ENCODE data around the gene ORMDL3. TPM values are rescaled to one million over a fixed set of nuclear protein-coding genes. Genes with fewer than 3 reads are reported as not detected.

ORMDL3 gene
- total RNA-seq, 1 donor from 2014 or later: 26.6 TPM

- DNase-seq (ENCODE audit: low read depth): no peak
- H3K4me3 ChIP-seq (ENCODE audit: low read depth, low read length): no peak overlapping the region
- no peak for TF ChIP-seq CTCF (IDR thresholded peaks at IDR 0.05; ENCODE audit: insufficient read depth, low read length, severe bottlenecking)
- peaks cover 4% of the 10 kb centered on the region for H3K27me3 ChIP-seq (ENCODE audit: control insufficient read depth, insufficient read depth, low read length)
- H3K36me3 ChIP-seq (ENCODE audit: control insufficient read depth, insufficient read depth, low read length): no peaks in the 10 kb centered on the region
- no peak for FAIRE-seq
Observed at GRCh38 chr17:39872751-39873150, 54.6 kb downstream of the ORMDL3 start.

- H3K4me3 ChIP-seq (ENCODE audit: low read depth, low read length): no peak overlapping the region
- DNase-seq (ENCODE audit: low read depth) (no peak), FAIRE-seq (no peak)
- TF ChIP-seq CTCF (IDR thresholded peaks at IDR 0.05; ENCODE audit: insufficient read depth, low read length, severe bottlenecking): no peak
- H3K27me3 ChIP-seq (ENCODE audit: control insufficient read depth, insufficient read depth, low read length): peaks cover 7% of the 10 kb centered on the region
- H3K36me3 ChIP-seq (ENCODE audit: control insufficient read depth, insufficient read depth, low read length): no peaks in the 10 kb centered on the region
Observed at GRCh38 chr17:39871801-39872200, 55.6 kb downstream of the ORMDL3 start.

Other genes with a start within 250 kb of the ORMDL3 start
- 10.8 TPM in 2 replicates for gene PGAP3, start 239.5 kb downstream of the ORMDL3 start, total RNA-seq
- 32.1 and 62.3 TPM in 2 replicates for gene ERBB2, start 227.5 kb downstream of the ORMDL3 start, total RNA-seq
- 26.6 and 34.1 TPM in 2 replicates for gene MIEN1, start 197.1 kb downstream of the ORMDL3 start, total RNA-seq
- 9.0 and 14.0 TPM in 2 replicates for gene GRB7, start 189.7 kb downstream of the ORMDL3 start, total RNA-seq
- under 0.01 TPM in 1 of 2 replicates, not detected in the other for gene IKZF3, start 63.3 kb downstream of the ORMDL3 start, total RNA-seq
- not detected in 2 replicates for gene ZPBP2, start 59.4 kb downstream of the ORMDL3 start, total RNA-seq
- gene GSDMB, start 9.0 kb downstream of the ORMDL3 start, total RNA-seq: 5.8 and 6.1 TPM in 2 replicates
- gene LRRC3C, start 131 bp upstream of the ORMDL3 start, total RNA-seq: not detected in 2 replicates
- 0.26 and 0.38 TPM in 2 replicates for gene GSDMA, start 35.4 kb upstream of the ORMDL3 start, total RNA-seq
- gene PSMD3, start 53.2 kb upstream of the ORMDL3 start, total RNA-seq: 79.8 and 83.1 TPM in 2 replicates
- under 0.01 TPM in 1 of 2 replicates, not detected in the other for gene CSF3, start 87.8 kb upstream of the ORMDL3 start, total RNA-seq
- 23.0 and 25.0 TPM in 2 replicates for gene MED24, start 126.8 kb upstream of the ORMDL3 start, total RNA-seq
- gene THRA, start 135.4 kb upstream of the ORMDL3 start, total RNA-seq: 4.2 and 5.8 TPM in 2 replicates
- gene NR1D1, start 173.0 kb upstream of the ORMDL3 start, total RNA-seq: 0.51 and 0.79 TPM in 2 replicates
- gene MSL1, start 194.4 kb upstream of the ORMDL3 start, total RNA-seq: 27.1 and 32.5 TPM in 2 replicates
- gene CASC3, start 212.9 kb upstream of the ORMDL3 start, total RNA-seq: 14.7 and 15.3 TPM in 2 replicates
- 11.1 and 30.0 TPM in 2 replicates for gene RAPGEFL1, start 249.9 kb upstream of the ORMDL3 start, total RNA-seq